Measurements from ENCODE around the gene MEMO1. TPM values are rescaled to one million over a fixed set of nuclear protein-coding genes. Genes with fewer than 3 reads are reported as not detected.
"Not testable (repeated sequence)": the region's sequence is repeated elsewhere in the genome, so short reads cannot be mapped to it uniquely, and the experiment has no call there.

The MEMO1 gene
- total and polyA plus RNA-seq, 12 donors = 22.7 to 64.3 (median 42.3) TPM

- no peak overlapping the region for H3K27ac ChIP-seq
- H3K36me3 ChIP-seq (replicated peaks in 1 of 2) = no peaks in the 10 kb centered on the region
- TF ChIP-seq CTCF (IDR thresholded peaks at IDR 0.05) (no peak), POLR2A (IDR thresholded peaks at IDR 0.05) (no peak)
- intact Hi-C loops (cut with DNase I) = no loop called here
- H3K4me1 ChIP-seq (replicated peaks in 1 of 2) = peaks cover 1 to 3% of the 10 kb centered on the region in 2 donors
- no peak overlapping the region for H3K4me3 ChIP-seq
- no peaks in the 10 kb centered on the region for H3K9me3 ChIP-seq (replicated peaks in 1 of 3)
- 92 to 98% (median 97%) methylated on average over 1 of the region's 1 CpG for WGBS, 4 donors
- H3K27me3 ChIP-seq = no peaks in the 10 kb centered on the region
- DNase-seq = no peak
These were observed 54.5 kb downstream of the MEMO1 start for GRCh38 chr2:31956312-31956711.

GRCh38 chr2:31953095-31953494 is 57.7 kb downstream of the MEMO1 start:
- WGBS, 4 donors = 95 to 98% (median 98%) methylated on average over 9 of the region's 9 CpGs
- not testable (repeated sequence) for H3K36me3 ChIP-seq (replicated peaks in 1 of 2)

GRCh38 chr2:31950946-31951562 is 59.8 kb downstream of the MEMO1 start:
- intact Hi-C loops (cut with DNase I) = no loop called here
- Histone ChIP-seq H3K27me3 (no peaks in the 10 kb centered on the region), H3K4me1 (replicated peaks in 1 of 2) (no peaks in the 10 kb centered on the region), H3K4me3 (no peak overlapping the region), H3K27ac (no peak overlapping the region), H3K9me3 (replicated peaks in 1 of 3) (no peaks in the 10 kb centered on the region), H3K36me3 (replicated peaks in 1 of 2) (no peaks in the 10 kb centered on the region)
- 95 to 97% (median 96%) methylated on average over 4 of the region's 4 CpGs for WGBS, 4 donors
- DNase-seq = no peak
- TF ChIP-seq POLR2A (IDR thresholded peaks at IDR 0.05) = no peak

More at GRCh38 chr2:31953095-31953494, 57.7 kb downstream of the MEMO1 start:
- H3K27me3 ChIP-seq; intact Hi-C loops (cut with DNase I); H3K9me3 ChIP-seq (replicated peaks in 1 of 3); DNase-seq; H3K27ac ChIP-seq; H3K4me3 ChIP-seq; H3K4me1 ChIP-seq (replicated peaks in 1 of 2): not testable (repeated sequence)

- Histone ChIP-seq H3K27ac (no peak overlapping the region), H3K4me3 (no peak overlapping the region), H3K27me3 (no peaks in the 10 kb centered on the region), H3K4me1 (replicated peaks in 1 of 2) (peaks cover 0 to 8% of the 10 kb centered on the region in 2 donors), H3K36me3 (replicated peaks in 1 of 2) (peaks cover 0 to 3% of the 10 kb centered on the region in 2 donors), H3K9me3 (replicated peaks in 1 of 3) (no peaks in the 10 kb centered on the region)
- TF ChIP-seq CTCF (IDR thresholded peaks at IDR 0.05) = no peak
- no peak for TF ChIP-seq POLR2A (IDR thresholded peaks at IDR 0.05)
- WGBS, 4 donors = 90 to 99% (median 98%) methylated on average over 2 of the region's 2 CpGs
- DNase-seq = no peak
- intact Hi-C loops (cut with DNase I) = no loop called here
These were observed 62.9 kb downstream of the MEMO1 start for GRCh38 chr2:31947871-31948270.

- no peak for DNase-seq
- Histone ChIP-seq H3K4me1 (replicated peaks in 1 of 2) (peaks cover 0 to 8% of the 10 kb centered on the region in 2 donors), H3K4me3 (no peak overlapping the region), H3K36me3 (replicated peaks in 1 of 2) (peaks cover 0 to 9% of the 10 kb centered on the region in 2 donors), H3K9me3 (replicated peaks in 1 of 3) (no peaks in the 10 kb centered on the region), H3K27me3 (no peaks in the 10 kb centered on the region), H3K27ac (no peak overlapping the region)
- WGBS, 4 donors = 86 to 96% (median 92%) methylated on average over 4 of the region's 4 CpGs
- intact Hi-C loops (cut with DNase I) = no loop called here
- no peak for TF ChIP-seq CTCF (IDR thresholded peaks at IDR 0.05)
- TF ChIP-seq POLR2A (IDR thresholded peaks at IDR 0.05) = no peak
These were observed 64.0 kb downstream of the MEMO1 start for GRCh38 chr2:31946838-31947237.
